C4-2B (cell line): ENCODE measurements around the gene PREX1.

Experiments used
- H3K27ac ChIP-seq: fragments of 450-650 bp; 2 replicates; pipeline ENCODE4 v1.5.1; 2017
- CTCF ChIP-seq: fragments of 450-650 bp; conservative IDR thresholded peaks from 2 replicates; pipeline ENCODE4 v1.5.1; 2017; ENCODE audit warnings: mild to moderate bottlenecking
- ZFX ChIP-seq: fragments of 450-650 bp; IDR thresholded peaks from 2 replicates; pipeline ENCODE4 v1.6.1; 2017

Gene PREX1

DNA sequence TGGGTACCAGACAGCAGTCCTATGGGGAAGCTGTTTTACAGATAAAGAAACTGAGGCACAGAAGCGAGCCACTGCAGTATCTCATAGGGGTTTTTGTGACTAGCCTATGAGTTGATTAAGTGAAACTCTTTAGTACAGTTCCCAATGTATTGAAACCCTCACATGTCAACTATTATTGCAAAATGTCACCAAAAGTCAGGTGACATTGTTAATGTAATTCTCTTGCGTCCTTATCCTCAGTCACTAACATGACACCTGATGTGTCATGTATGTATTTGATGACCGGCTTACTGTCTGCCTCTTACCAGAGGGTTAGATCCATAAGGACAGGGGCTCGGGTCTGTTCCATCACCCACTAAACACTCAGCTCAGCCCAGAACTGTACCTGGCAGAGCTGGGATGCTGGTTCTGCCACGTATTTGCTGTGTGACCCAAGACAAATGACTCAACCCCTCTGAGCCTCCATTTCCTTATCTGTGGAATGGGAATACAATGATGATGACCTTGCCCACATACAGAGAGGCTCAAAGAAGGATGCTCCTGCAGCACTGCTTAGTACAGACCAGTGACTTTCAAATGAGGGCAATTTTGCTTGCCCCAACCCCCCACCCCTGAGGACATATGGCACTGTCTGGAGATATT is 32.9 kb downstream of the PREX1 start:
- TF ChIP-seq CTCF (no peak), ZFX (no peak)
- no peak overlapping the region for H3K27ac ChIP-seq

DNA sequence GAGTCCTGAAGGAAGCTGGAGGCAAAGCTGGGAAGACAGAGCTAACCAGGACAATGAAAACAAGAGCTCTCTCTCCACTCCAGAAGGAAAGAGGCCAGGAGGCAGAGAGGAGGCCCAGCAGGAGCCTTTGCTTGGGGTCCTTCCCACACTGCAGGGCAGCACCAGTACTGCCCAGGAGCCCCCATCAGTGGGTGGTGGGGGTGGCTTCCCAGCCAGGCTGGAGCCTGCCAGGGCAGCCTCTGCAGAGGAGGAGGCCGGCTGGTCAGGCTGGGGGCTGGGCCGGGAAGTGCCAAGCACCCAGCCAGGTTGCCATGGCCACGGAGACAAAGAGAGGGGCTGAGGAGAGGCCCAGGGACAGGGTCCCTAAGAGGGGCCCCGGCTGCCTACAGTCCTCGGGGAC is 33.4 kb downstream of the PREX1 start:
- no peak overlapping the region for H3K27ac ChIP-seq
- no peak for TF ChIP-seq CTCF
- TF ChIP-seq ZFX = no peak

GRCh38 chr20:48793776-48794175 is 34.0 kb downstream of the PREX1 start:
- TF ChIP-seq CTCF = no peak
- TF ChIP-seq ZFX = no peak
- H3K27ac ChIP-seq = no peak overlapping the region

DNA sequence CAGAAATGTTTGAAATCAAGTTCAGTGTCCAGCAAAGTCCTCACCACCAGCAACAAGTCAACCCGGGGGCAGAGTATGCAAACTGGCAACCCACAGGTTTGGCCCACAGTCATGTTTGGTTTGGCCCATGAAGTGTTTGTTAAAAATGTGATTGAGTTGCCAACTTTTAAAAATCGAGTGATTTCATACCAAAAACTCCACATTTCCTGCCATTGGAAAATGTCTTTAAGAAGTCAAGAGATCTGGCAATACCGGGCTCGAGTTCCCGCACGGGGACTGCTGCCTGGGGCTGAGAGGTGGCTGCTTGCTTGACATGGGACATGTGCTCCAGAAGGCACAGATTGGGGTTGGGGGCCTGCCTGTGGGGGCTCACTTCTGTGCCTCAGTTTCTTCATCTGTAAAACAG is 36.1 kb downstream of the PREX1 start:
- TF ChIP-seq ZFX (no peak), CTCF (no peak)
- H3K27ac ChIP-seq = no peak overlapping the region

- no peak overlapping the region for H3K27ac ChIP-seq
- TF ChIP-seq ZFX = no peak
- TF ChIP-seq CTCF = no peak
Measured at GRCh38 chr20:48791014-48791413, 36.8 kb downstream of the PREX1 start.

DNA sequence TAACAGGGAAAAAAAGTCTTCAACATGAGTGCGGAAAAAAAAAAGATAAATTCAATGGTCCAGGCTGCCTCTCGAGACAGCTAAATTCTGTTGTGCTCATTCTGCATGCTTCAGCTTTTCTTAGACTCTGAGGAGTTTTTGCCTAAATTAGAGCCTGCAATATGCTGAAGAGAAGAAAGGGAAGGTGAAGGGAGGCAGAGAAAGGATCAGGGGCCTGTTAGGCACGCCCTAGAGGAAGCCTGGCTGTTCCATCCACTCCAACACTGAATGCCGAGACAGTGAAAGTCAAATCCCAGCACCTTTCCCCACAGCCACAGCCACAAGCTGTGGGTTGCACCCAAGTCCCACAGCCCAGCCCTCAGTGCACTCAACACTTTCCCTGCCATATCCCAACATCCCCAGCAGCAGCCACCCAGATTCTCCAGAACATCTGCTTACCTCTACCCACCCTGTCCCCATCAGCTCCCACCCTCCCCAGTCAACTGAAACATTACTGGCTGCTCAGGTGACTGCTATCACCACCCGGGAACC is 37.3 kb downstream of the PREX1 start:
- TF ChIP-seq ZFX = no peak
- TF ChIP-seq CTCF = no peak
- no peak overlapping the region for H3K27ac ChIP-seq

DNA sequence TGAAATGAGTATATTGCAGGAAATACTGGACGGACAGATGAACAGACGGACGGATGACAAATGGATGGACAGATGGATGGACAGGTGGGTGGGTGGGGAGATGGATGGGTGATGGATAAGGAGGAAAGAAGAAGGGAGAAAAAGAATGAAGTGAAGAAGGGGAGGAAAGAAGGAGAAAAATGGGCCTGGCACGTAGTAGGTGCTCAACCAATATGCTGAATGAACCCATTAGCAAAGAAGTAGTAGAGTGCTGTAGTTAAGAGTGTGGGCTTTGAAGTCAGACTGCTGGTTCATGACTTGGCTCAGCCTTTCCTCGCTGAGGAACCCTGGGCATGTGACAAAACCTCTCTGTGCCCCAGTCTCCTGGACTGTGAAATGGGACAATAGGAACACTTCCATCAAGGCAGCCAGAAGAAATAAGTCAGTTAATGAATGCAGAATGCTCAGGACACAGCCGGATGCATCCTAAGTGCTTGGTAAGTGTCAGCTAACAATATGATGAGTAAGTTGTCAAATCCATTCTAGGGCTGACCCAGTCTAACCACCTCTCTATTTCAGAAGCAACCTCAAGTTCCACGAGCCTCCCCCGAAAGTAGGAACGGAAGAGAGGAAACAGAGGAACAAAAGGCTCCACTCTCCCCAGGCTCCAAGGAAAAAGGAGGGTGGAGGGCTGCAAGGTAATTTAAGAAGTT is 37.9 kb downstream of the PREX1 start:
- no peak for TF ChIP-seq CTCF
- no peak overlapping the region for H3K27ac ChIP-seq
